Activated CD4-positive, alpha-beta T cell treated with anti-CD3 and anti-CD28 coated beads for 36 hours (primary cell): ENCODE measurements around the gene ZNF343. TPM values are rescaled to one million over a fixed set of nuclear protein-coding genes. Genes with fewer than 3 reads are reported as not detected.
"Not testable (repeated sequence)": the region's sequence is repeated elsewhere in the genome, so short reads cannot be mapped to it uniquely, and the experiment has no call there.

Experiments used
- ATAC-seq: fragments of 200-7000 bp; cut with Tn5 transposase; one replicate; pipeline ENCODE4 v1.10.0; 2021; ENCODE audit warnings: mild to moderate bottlenecking, moderate library complexity
- CTCF ChIA-PET: fragments of 350-600 bp; sonication (Branson Sonifier 250); formaldehyde crosslinking; loops from one replicate; lab custom pipeline; 2021; ENCODE audit warnings: antibody characterized with exemption; lab: Charles Lee
- POLR2A ChIA-PET: fragments of 350-600 bp; sonication (Branson Sonifier 250); formaldehyde crosslinking; loops from one replicate; lab custom pipeline; 2021; ENCODE audit warnings: antibody characterized with exemption, inconsistent platforms; lab: Charles Lee
- DNase-seq: peaks from one replicate; pipeline ENCODE4 v3.0.0-alpha.2; 2020
- H3K27ac Mint-ChIP-seq: one replicate; pipeline ENCODE4 v1.8.0; 2021; ENCODE audit warnings: mixed read lengths
- H3K27me3 Mint-ChIP-seq: one replicate; pipeline ENCODE4 v1.8.0; 2021; ENCODE audit warnings: mixed read lengths
- H3K36me3 Mint-ChIP-seq: one replicate; pipeline ENCODE4 v1.8.0; 2021; ENCODE audit warnings: low read depth, mixed read lengths
- H3K4me1 Mint-ChIP-seq: one replicate; pipeline ENCODE4 v1.8.0; 2021; ENCODE audit warnings: mixed read lengths
- H3K4me3 Mint-ChIP-seq: one replicate; pipeline ENCODE4 v1.8.0; 2021; ENCODE audit warnings: mild to moderate bottlenecking, moderate library complexity, mixed read lengths
- H3K9me3 Mint-ChIP-seq: one replicate; pipeline ENCODE4 v1.8.0; 2021; ENCODE audit warnings: low read depth, mixed read lengths
- intact Hi-C, 2 experiments: fragments of 100-400 bp; cut with DNase I in 1 of 2; cut with micrococcal nuclease in 1 of 2; formaldehyde crosslinking; loops; one replicate each; pipeline versions ENCODE4 v1.14.2 to v1.15.1; 2022 to 2024; cut with DNase I, micrococcal nuclease
- total RNA-seq, 2 experiments: library from RNA; stranded (reverse); gene quantifications; one replicate each; pipeline ENCODE4 v1.2.3, GENCODE V29; 2021

ZNF343 gene
- total RNA-seq, 2 experiments from 2014 or later = 9.9 to 12.3 TPM

DNA sequence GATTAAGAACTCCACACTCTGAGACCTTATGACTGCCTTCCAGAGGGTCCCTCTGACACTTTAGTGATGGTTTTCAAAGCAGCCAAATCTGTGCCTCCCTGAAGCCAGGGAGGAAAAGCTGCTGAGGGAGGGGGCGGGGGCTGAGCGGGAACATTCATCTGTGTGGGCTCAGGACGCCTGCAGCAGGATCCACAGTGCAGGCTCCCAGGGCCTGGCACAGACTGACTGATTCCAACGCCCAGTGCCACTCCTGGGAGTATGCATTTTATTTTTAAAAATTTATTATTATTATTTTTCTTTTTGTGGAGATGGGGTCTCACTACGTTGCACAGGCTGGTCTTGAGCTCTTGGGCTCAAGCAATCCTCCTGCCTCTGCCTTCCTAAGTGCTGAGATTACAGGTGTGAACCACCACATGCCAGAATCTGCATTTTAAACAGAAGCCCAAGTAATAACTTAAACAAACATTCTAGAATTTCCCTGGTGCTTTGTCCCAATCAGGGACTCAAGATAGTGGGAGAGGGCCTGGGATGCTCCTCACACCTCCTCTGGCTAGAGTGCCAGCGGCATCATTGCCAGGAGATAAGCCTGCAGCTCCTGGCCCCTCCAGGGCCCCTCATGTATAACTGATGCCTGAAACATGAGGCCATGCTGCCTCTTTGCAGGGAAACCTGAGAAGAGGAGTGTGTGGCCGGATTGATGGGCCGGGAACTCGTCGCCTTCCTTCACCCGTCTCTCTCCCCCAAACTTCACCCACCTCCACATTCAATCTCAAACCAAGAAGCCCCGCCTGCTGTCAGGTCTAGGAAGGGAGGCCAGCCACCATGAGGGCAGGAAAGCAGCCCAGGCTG is 27.2 kb upstream of the ZNF343 start:
- intact Hi-C loops = no loop called here
- DNase-seq (no peak), ATAC-seq (no peak)
- peaks cover 14% of the 10 kb centered on the region for H3K27me3 Mint-ChIP-seq
- no peak overlapping the region for H3K4me3 Mint-ChIP-seq
- ChIA-PET CTCF (interaction anchor here (0.5 to 2.9 kb wide), 2 partner anchors 14 to 134 kb away, joined by 4 to 11 read pairs; no protein-coding TSS in a partner anchor), POLR2A (no interaction called here)
- H3K4me1 Mint-ChIP-seq = no peaks in the 10 kb centered on the region
- H3K9me3 Mint-ChIP-seq = no peaks in the 10 kb centered on the region
- no peaks in the 10 kb centered on the region for H3K36me3 Mint-ChIP-seq
- H3K27ac Mint-ChIP-seq = no peak overlapping the region

DNA sequence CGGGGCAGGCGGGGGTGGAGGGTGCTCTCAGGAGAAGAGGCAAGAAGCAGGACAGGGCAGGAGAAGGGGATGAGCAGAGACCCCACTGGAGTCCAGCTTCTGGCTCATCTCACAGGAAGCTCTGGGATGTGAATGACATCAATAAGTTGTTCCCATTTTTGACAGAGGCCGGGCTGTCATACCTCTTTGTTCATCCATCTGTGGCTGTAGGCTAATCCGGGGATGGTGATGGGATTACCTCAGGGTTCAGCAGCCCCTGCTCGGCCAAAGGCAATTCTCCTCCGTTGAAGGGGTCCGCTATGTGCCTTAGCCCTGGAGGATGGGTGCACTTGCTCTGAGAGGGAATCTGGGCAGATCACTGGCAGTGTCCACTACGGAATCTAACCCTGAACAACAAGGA is 24.4 kb upstream of the ZNF343 start:
- no peak for DNase-seq
- CTCF ChIA-PET = no interaction called here
- POLR2A ChIA-PET = interaction anchor here (0.6 kb wide), 1 partner anchor 59 kb away, joined by 12 read pairs; no protein-coding TSS in a partner anchor
- intact Hi-C loops = no loop called here
- no peak for ATAC-seq
- Mint-ChIP-seq H3K9me3 (no peaks in the 10 kb centered on the region), H3K4me3 (no peak overlapping the region), H3K27me3 (peaks cover 6% of the 10 kb centered on the region), H3K4me1 (peaks cover 6% of the 10 kb centered on the region), H3K36me3 (no peaks in the 10 kb centered on the region), H3K27ac (no peak overlapping the region)

DNA sequence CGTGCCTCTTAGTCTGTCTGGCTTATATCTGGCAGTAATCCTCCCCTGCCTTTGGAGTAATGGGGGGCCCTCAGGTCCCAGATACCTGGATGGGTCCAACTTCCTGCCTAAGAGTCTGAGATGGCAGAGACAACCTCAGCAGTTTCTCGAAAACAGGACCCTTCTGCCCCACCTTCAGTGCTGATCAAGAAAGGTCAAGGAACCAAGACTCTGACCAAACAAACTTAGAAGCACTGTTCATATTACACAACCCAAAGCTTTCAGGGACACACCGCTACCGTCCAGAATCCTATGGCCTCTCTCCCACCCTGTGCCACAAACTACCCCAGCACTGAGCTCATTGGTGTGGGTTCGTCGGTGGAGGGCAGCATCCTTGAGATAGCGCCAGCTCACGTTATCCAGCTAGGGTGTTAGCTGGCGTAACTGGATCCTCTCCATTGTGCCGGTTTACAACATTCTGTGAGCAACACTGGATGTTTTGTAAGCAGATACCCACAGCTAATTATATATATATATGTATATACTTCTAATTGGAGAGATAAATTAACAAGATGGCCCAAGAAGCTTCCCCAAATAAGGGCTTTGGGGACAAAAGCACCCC is 20.1 kb upstream of the ZNF343 start:
- POLR2A ChIA-PET = no interaction called here
- no peak for ATAC-seq
- no peaks in the 10 kb centered on the region for H3K36me3 Mint-ChIP-seq
- no peak overlapping the region for H3K4me3 Mint-ChIP-seq
- CTCF ChIA-PET = interaction anchor here (0.6 to 3.8 kb wide), 2 partner anchors 8 to 515 kb away, joined by 3 to 20 read pairs; no protein-coding TSS in a partner anchor
- peaks cover 15% of the 10 kb centered on the region for H3K4me1 Mint-ChIP-seq
- H3K27ac Mint-ChIP-seq = no peak overlapping the region
- H3K27me3 Mint-ChIP-seq = peaks cover 2% of the 10 kb centered on the region
- no peak for DNase-seq
- intact Hi-C loops = no loop called here
- H3K9me3 Mint-ChIP-seq = no peaks in the 10 kb centered on the region

DNA sequence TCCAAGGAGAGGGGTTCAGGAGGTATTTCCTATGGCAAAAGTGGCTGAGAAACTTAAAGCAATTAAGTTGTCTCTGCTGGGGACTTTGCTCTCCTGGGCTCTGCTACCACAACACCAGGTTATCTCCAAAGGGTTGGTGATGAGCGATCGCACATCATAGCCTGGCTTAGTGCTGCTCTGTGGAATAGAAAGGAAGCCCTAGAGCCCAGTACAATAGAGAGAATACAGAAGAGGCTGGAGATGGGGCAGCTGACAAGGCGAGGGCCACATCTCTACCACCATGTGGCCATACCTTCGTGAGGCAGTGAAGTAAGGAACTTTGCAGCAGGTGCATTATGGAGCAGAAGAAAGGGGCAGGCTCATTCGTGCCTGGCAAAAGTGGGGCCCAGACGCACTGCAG is 19.0 kb upstream of the ZNF343 start:
- Mint-ChIP-seq H3K4me1 (peaks cover 15% of the 10 kb centered on the region), H3K4me3 (no peak overlapping the region), H3K9me3 (no peaks in the 10 kb centered on the region), H3K27me3 (peaks cover 2% of the 10 kb centered on the region), H3K27ac (no peak overlapping the region), H3K36me3 (no peaks in the 10 kb centered on the region)
- CTCF ChIA-PET = interaction anchor here (0.7 to 0.8 kb wide), 2 partner anchors 124 to 145 kb away, joined by 3 to 4 read pairs; no protein-coding TSS in a partner anchor
- POLR2A ChIA-PET = no interaction called here
- DNase-seq = no peak
- no peak for ATAC-seq
- intact Hi-C loops = no loop called here

DNA sequence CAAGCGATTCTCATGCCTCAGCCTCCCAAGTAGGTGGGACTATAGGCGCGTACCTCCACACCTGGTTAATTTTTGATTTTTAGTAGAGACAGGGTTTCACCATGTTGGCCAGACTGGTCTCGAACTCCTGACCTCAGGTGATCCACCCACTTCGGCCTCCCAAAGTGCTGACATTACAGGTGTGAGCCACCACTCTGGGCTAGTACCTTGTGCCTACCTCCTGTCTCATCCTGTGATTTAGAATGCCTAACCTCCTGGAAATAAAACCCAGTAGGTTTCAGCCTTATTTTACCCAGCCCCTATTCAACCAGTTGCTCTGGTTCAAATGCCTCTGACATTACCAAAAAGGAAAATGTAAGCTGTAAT is 17.5 kb upstream of the ZNF343 start:
- H3K27ac Mint-ChIP-seq, DNase-seq, H3K4me3 Mint-ChIP-seq, ATAC-seq, intact Hi-C loops, H3K9me3 Mint-ChIP-seq, H3K36me3 Mint-ChIP-seq, H3K27me3 Mint-ChIP-seq: not testable (repeated sequence)
- peaks cover 18% of the 10 kb centered on the region for H3K4me1 Mint-ChIP-seq
- CTCF ChIA-PET = interaction anchor here (0.6 to 1.7 kb wide), 4 partner anchors 13 to 832 kb away, joined by 3 to 5 read pairs (median 4); no protein-coding TSS in a partner anchor
- POLR2A ChIA-PET = interaction anchor here (0.6 to 1.3 kb wide), 2 partner anchors 28 to 57 kb away, joined by 3 to 4 read pairs; no protein-coding TSS in a partner anchor

DNA sequence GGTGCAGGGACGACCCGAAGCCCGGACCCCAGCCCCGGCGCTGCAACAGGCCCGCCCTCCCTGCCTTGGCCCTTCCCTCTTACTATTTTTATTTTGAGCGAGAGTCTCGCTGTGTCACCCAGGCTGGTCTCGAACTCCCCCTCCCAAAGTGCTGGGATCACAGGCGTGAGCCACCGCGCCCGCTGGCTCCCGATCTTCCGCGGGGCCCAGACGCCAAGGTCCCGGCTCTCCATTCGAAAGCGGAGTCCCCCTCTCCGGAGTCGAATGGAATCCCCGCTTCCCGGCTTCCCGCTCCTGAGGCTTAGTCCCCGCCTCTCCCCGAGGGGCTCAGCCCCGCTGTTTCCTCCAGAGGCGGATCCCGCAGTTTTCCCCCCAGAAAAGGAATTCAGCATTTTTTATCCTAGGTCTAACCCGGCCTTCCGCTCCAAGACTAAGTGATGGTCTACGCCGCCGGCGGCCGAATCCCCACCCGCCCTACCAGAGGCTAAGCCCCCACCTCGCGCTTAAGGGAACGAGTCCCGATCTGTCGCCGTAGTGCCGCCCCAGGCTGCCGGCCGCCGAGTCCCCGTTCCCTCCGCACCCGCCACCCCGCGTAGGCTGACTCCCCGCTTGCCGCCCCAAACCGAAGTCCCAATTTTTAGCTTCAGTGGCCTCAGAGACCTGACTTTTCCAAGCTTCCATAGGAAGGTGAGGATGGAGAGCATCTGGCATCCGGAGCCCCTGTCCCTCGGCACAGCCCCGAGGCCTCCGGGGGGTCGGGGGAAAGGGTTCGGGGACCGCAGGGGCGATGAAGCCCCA is 16.2 kb upstream of the ZNF343 start:
- peak; percentile 56 for ATAC-seq
- peak; percentile 65 for DNase-seq
- ChIA-PET CTCF (interaction anchor here (0.6 to 5.9 kb wide), 11 partner anchors 13 to 1797 kb away, joined by 3 to 73 read pairs (median 3); partner anchors contain the start of genes NOP56 and ZNF343), POLR2A (interaction anchor here (1.0 to 1.1 kb wide), 3 partner anchors 13 to 127 kb away, joined by 3 to 9 read pairs (median 6); partner anchors contain the start of genes NOP56 and SNRPB)
- Mint-ChIP-seq H3K27ac (peak overlapping the region; percentile 88), H3K27me3 (peaks cover 2% of the 10 kb centered on the region), H3K4me3 (peak overlapping the region; percentile 81), H3K4me1 (peaks cover 14% of the 10 kb centered on the region), H3K36me3 (no peaks in the 10 kb centered on the region), H3K9me3 (no peaks in the 10 kb centered on the region)
- intact Hi-C loops = loop anchor here (1.0 to 2.0 kb wide), 6 partner anchors 16 to 127 kb away; partner anchors contain the start of genes SNRPB (in 2 of the 2), NOP56 (in 1 of the 2) and ZNF343 (in 1 of the 2)

DNA sequence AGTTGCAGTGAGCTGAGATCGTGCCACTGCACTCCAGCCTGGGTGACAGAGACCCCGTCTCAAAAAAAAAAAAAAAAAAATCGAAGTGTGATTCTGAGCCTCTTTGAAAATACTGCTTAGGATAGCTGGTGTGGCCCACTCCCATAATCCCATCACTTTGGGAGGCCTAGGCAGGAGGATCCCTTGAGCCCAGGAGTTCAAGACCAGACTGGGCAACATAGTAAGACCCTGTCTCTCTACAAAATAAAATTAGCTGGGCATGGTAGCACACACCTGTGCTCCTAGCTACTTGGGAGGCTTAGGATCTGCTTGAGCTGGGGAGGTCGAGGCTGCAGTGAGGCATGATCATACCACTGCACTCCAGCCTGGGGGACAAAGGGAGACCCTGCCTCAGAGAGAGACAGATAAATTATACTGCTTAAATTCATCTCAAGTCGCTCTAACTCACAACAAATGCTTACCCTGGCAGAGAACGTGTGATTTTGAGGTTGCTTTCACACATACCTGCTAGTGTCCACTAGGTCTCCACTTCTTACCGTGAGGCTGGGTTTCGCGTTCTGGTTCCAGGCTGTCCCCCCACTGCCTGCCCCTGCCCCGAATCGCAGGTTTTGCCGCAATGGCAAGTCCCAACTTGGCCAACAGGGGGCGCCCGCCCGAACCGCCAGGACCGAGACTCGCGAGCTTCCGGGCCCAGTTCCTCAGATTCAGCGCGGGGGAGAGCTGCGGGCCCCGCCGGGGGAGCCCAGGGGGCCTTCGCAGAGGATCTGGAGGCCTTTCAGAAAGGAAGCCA is 15.4 kb upstream of the ZNF343 start:
- CTCF ChIA-PET = interaction anchor here (0.6 to 5.9 kb wide), 12 partner anchors 9 to 1796 kb away, joined by 3 to 73 read pairs (median 3); partner anchors contain the start of genes NOP56 and ZNF343
- H3K4me3 Mint-ChIP-seq = peak overlapping the region; percentile 81
- H3K27ac Mint-ChIP-seq = peak overlapping the region; percentile 88
- DNase-seq (peak; percentile 95), ATAC-seq (peak; percentile 76)
- POLR2A ChIA-PET = interaction anchor here (1.0 to 1.1 kb wide), 3 partner anchors 14 to 128 kb away, joined by 3 to 9 read pairs (median 6); partner anchors contain the start of genes NOP56 and SNRPB
- H3K4me1 Mint-ChIP-seq = peaks cover 15% of the 10 kb centered on the region
- H3K27me3 Mint-ChIP-seq = peaks cover 2% of the 10 kb centered on the region
- no peaks in the 10 kb centered on the region for H3K9me3 Mint-ChIP-seq
- intact Hi-C loops = loop anchor here (1.0 to 2.0 kb wide), 6 partner anchors 15 to 128 kb away; partner anchors contain the start of genes SNRPB (in 2 of the 2), NOP56 (in 1 of the 2) and ZNF343 (in 1 of the 2)
- no peaks in the 10 kb centered on the region for H3K36me3 Mint-ChIP-seq

DNA sequence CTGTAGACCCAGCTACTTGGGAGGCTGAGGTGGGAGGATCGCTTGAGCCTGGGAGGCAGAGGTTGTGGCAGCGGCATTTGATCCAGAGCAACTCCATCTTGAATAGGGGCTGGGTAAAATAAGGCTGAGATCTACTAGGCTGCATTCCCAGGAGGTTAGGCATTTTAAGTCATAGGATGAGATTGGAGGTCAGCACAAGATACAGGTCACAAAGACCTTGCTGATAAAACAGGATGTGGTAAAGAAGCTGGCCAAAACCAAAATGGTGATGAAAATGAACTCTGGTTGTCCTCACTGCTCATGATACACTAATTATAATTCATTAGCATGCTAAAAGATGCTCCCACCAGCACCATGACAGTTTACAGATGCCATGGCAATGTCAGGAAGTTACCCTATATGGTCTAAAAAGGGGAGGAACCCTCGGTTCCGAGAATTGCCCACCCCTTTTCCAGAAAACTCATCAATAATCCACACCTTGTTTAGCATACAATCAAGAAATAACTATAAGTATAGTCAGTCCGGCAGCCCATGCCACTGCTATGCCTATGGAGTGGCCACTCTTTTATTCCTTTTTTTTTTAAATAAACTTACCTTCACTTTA is 14.2 kb upstream of the ZNF343 start:
- intact Hi-C loops, H3K9me3 Mint-ChIP-seq: not testable (repeated sequence)

DNA sequence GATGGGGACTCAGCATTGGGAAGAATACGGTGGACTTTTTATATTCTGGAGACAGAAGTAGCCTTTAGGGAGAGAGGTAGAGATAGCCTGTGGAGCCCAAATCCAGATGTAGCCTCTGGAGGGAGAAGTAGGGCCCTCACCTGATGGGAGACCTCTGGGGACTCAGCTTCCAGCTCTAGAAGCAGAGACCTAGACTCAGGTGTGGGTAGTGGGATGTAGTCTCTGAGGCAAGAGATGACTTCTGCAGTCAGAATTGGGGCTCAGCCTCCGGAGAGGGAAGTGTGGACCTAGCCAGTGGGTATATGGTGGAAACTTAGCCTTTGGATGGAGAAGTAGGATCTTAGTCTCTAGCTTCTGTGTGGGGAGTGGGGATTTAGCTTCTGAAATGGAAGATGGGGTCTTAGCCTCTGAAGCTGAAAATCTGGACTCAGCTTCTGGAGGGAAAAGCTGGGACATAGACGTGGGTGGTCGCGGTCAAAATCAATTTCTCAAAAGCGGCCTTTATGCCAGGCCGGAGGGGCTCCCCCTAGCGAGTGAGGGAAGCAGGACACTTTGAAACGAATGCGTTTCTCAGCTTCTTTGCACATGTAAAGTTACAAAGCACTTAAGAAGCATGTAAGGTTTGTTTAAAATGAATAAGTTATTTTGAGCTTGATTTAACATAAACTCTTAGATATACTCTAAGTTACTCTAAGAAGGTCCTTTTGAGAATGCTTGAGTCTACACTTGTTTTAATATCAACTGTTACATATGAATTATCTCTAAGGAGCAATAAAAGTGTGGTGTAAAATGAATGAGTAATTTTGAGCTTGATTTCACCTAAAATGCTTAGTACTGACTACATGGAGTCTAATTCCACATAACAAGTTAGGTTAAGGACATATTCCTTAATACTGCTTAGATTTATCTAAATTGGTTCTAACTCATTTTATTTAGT is 12.9 kb upstream of the ZNF343 start:
- DNase-seq (peak; percentile 74), ATAC-seq (no peak)
- no peak overlapping the region for H3K27ac Mint-ChIP-seq
- intact Hi-C loops = loop anchor here in 1 of 2 experiments (2.0 kb wide), 1 partner anchor 231 kb away; no protein-coding TSS in a partner anchor
- H3K4me1 Mint-ChIP-seq = peaks cover 19% of the 10 kb centered on the region
- ChIA-PET POLR2A (interaction anchor here (0.7 to 1.0 kb wide), 4 partner anchors 51 to 313 kb away, joined by 3 to 5 read pairs (median 4); partner anchors contain the start of genes IDH3B and SNRPB), CTCF (interaction anchor here (0.5 to 5.9 kb wide), 50 partner anchors 8 to 1677 kb away, joined by 3 to 73 read pairs (median 4); partner anchors contain the start of genes NOP56, TGM6, TMC2 and ZNF343)
- H3K4me3 Mint-ChIP-seq = no peak overlapping the region
- H3K36me3 Mint-ChIP-seq = no peaks in the 10 kb centered on the region
- H3K9me3 Mint-ChIP-seq = no peaks in the 10 kb centered on the region
- peaks cover 2% of the 10 kb centered on the region for H3K27me3 Mint-ChIP-seq

More for the DNA sequence above, 14.2 kb upstream of the ZNF343 start:
- H3K4me3 Mint-ChIP-seq, POLR2A ChIA-PET, H3K27ac Mint-ChIP-seq, H3K36me3 Mint-ChIP-seq, H3K27me3 Mint-ChIP-seq, ATAC-seq: not testable (repeated sequence)
- H3K4me1 Mint-ChIP-seq = peaks cover 19% of the 10 kb centered on the region
- peak; percentile 29 for DNase-seq
- CTCF ChIA-PET = interaction anchor here (0.6 to 5.9 kb wide), 26 partner anchors 10 to 1316 kb away, joined by 3 to 73 read pairs (median 7); partner anchors contain the start of genes NOP56, TMC2 and ZNF343
